ENCODE results near the gene FOXD4L3. TPM values are rescaled to one million over a fixed set of nuclear protein-coding genes. Genes with fewer than 3 reads are reported as not detected.
A peak's percentile ranks its signal among the peaks of the same experiment; 100 is the strongest.
"Not testable (repeated sequence)": the region's sequence is repeated elsewhere in the genome, so short reads cannot be mapped to it uniquely, and the experiment has no call there.

FOXD4L3 gene
- total RNA-seq, 1 donor from 2014 or later = not detected

- peaks cover 15% of the 10 kb centered on the region for H3K27me3 Mint-ChIP-seq (ENCODE audit: low read depth)
- DNase-seq (ENCODE audit: low read depth, low spot score); H3K4me3 Mint-ChIP-seq; H3K36me3 Mint-ChIP-seq (ENCODE audit: low read depth); H3K4me1 Mint-ChIP-seq; H3K9me3 Mint-ChIP-seq; H3K27ac Mint-ChIP-seq (ENCODE audit: unreplicated experiment): not testable (repeated sequence)
Measured at GRCh38 chr9:68330531-68331173, 28.0 kb downstream of the FOXD4L3 start.

GRCh38 chr9:68332122-68332521 is 29.5 kb downstream of the FOXD4L3 start:
- not testable (repeated sequence) for DNase-seq (ENCODE audit: low read depth, low spot score); H3K36me3 Mint-ChIP-seq (ENCODE audit: low read depth); H3K9me3 Mint-ChIP-seq; H3K4me1 Mint-ChIP-seq; H3K27ac Mint-ChIP-seq (ENCODE audit: unreplicated experiment); H3K4me3 Mint-ChIP-seq
- peaks cover 20% of the 10 kb centered on the region for H3K27me3 Mint-ChIP-seq (ENCODE audit: low read depth)

- H3K27me3 Mint-ChIP-seq (ENCODE audit: low read depth) = peaks cover 22% of the 10 kb centered on the region
- not testable (repeated sequence) for H3K4me1 Mint-ChIP-seq; H3K27ac Mint-ChIP-seq (ENCODE audit: unreplicated experiment)
Measured at GRCh38 chr9:68335935-68336334, 33.3 kb downstream of the FOXD4L3 start.

GRCh38 chr9:68336639-68337339 is 34.1 kb downstream of the FOXD4L3 start:
- not testable (repeated sequence) for H3K36me3 Mint-ChIP-seq (ENCODE audit: low read depth); DNase-seq (ENCODE audit: low read depth, low spot score); H3K4me3 Mint-ChIP-seq; H3K9me3 Mint-ChIP-seq; H3K27ac Mint-ChIP-seq (ENCODE audit: unreplicated experiment); H3K4me1 Mint-ChIP-seq
- peaks cover 22% of the 10 kb centered on the region for H3K27me3 Mint-ChIP-seq (ENCODE audit: low read depth)

More at GRCh38 chr9:68335935-68336334, 33.3 kb downstream of the FOXD4L3 start:
- not testable (repeated sequence) for H3K4me3 Mint-ChIP-seq; H3K9me3 Mint-ChIP-seq; DNase-seq (ENCODE audit: low read depth, low spot score); H3K36me3 Mint-ChIP-seq (ENCODE audit: low read depth)

- not testable (repeated sequence) for H3K36me3 Mint-ChIP-seq (ENCODE audit: low read depth); H3K4me3 Mint-ChIP-seq; DNase-seq (ENCODE audit: low read depth, low spot score); H3K4me1 Mint-ChIP-seq; H3K27ac Mint-ChIP-seq (ENCODE audit: unreplicated experiment); H3K9me3 Mint-ChIP-seq
- H3K27me3 Mint-ChIP-seq (ENCODE audit: low read depth) = peaks cover 24% of the 10 kb centered on the region
Measured at GRCh38 chr9:68338000-68338399, 35.3 kb downstream of the FOXD4L3 start.

- H3K27me3 Mint-ChIP-seq (ENCODE audit: low read depth) = peaks cover 47% of the 10 kb centered on the region
- not testable (repeated sequence) for H3K27ac Mint-ChIP-seq (ENCODE audit: unreplicated experiment); H3K9me3 Mint-ChIP-seq; H3K36me3 Mint-ChIP-seq (ENCODE audit: low read depth); H3K4me3 Mint-ChIP-seq; H3K4me1 Mint-ChIP-seq; DNase-seq (ENCODE audit: low read depth, low spot score)
- TF ChIP-seq CTCF (conservative IDR thresholded peaks at IDR 0.05) = peak; percentile 37
Measured at GRCh38 chr9:68342265-68343025, 39.8 kb downstream of the FOXD4L3 start.

- H3K9me3 Mint-ChIP-seq; H3K27ac Mint-ChIP-seq (ENCODE audit: unreplicated experiment); DNase-seq (ENCODE audit: low read depth, low spot score); H3K36me3 Mint-ChIP-seq (ENCODE audit: low read depth); H3K4me3 Mint-ChIP-seq; H3K4me1 Mint-ChIP-seq: not testable (repeated sequence)
- H3K27me3 Mint-ChIP-seq (ENCODE audit: low read depth) = peaks cover 48% of the 10 kb centered on the region
Measured at GRCh38 chr9:68343242-68343641, 40.6 kb downstream of the FOXD4L3 start.

- H3K36me3 Mint-ChIP-seq (ENCODE audit: low read depth); H3K4me3 Mint-ChIP-seq; H3K4me1 Mint-ChIP-seq; DNase-seq (ENCODE audit: low read depth, low spot score); H3K27ac Mint-ChIP-seq (ENCODE audit: unreplicated experiment); H3K9me3 Mint-ChIP-seq: not testable (repeated sequence)
- peaks cover 53% of the 10 kb centered on the region for H3K27me3 Mint-ChIP-seq (ENCODE audit: low read depth)
Measured at GRCh38 chr9:68343992-68344391, 41.3 kb downstream of the FOXD4L3 start.

- not testable (repeated sequence) for H3K4me3 Mint-ChIP-seq; H3K9me3 Mint-ChIP-seq; H3K27ac Mint-ChIP-seq (ENCODE audit: unreplicated experiment); H3K4me1 Mint-ChIP-seq; H3K36me3 Mint-ChIP-seq (ENCODE audit: low read depth); DNase-seq (ENCODE audit: low read depth, low spot score)
- peaks cover 60% of the 10 kb centered on the region for H3K27me3 Mint-ChIP-seq (ENCODE audit: low read depth)
Measured at GRCh38 chr9:68351689-68352088, 49.0 kb downstream of the FOXD4L3 start.

Other genes with a start within 250 kb of the FOXD4L3 start
- gene ZNG1C, start 60.9 kb upstream of the FOXD4L3 start, total RNA-seq = 28.0 and 29.6 TPM in 2 replicates
- 0.16 and 0.43 TPM in 2 replicates for gene PGM5, start 53.7 kb downstream of the FOXD4L3 start, total RNA-seq
- gene TMEM252, start 238.0 kb downstream of the FOXD4L3 start, total RNA-seq = not detected in 2 replicates

Measured in neural crest cell (in vitro differentiated cells).